Stimulated activated naive CD4-positive, alpha-beta T cell (primary cell): ENCODE results near the gene PTPRT.

Source experiments
- DNase-seq, 6 experiments: peaks; one replicate each; lab custom pipeline; 2025; lab: John Stamatoyannopoulos, UW

Gene PTPRT

DNA sequence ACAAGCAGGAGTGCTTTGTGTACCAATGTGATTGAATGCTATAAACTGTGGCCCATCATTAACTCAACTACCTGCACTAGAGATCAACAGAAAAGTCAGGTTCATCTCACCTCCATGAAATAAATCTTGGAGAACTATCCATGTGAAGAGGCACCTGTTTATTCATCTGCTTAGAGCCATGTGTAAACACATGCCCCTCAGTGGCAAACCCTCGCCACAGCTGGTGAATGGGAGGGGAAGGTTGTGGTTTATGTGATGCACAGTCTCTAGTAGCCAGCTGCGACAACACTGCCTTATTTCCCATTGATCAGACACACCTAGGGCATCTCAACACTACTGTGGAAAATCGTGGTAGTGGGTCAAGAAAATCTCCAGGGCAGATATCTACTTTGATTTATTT is 640.2 kb downstream of the PTPRT start:
- DNase-seq = no peak

DNA sequence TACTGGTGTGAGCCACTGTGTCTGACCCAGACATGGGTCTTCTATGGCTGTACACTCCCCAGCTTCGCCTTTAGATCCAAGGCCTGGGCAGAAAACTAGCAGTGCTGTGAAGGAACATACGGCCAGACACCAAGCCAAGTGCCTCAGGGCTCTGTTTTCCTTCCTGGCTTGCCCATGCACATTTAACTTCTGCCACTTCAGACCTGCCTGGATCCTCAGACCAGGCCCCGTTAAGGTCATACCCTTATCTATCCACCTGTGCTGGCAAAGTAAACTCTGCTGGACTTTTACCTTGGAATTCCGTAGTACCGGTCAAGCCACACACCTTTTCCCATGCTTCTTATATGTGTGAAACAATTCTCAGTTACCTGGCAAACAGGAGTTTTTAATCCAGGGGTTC is 644.8 kb downstream of the PTPRT start:
- no peak for DNase-seq

GRCh38 chr20:42532831-42533230 is 656.9 kb downstream of the PTPRT start:
- DNase-seq = no peak

GRCh38 chr20:42531508-42531961 is 658.2 kb downstream of the PTPRT start:
- no peak for DNase-seq

GRCh38 chr20:42530855-42531448 is 658.8 kb downstream of the PTPRT start:
- DNase-seq = no peak

DNA sequence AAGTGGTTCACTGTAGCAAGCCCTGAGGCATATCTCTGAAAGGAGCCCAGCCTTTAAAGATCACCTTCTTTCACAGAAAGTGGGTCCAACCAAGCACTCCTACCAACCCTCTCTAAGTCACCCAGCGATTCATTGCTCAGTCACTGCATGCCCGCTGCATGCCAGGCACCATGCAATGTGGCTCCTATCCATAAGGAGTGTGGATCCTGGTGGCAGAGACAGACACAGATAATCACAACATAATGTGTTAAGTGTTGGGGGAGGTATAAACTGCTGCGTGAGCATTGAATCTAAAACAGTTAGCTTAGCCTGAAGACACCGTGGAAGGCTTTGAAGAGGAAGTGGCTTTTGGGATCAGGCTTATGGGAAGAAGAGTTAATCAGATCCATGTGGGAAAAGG is 659.5 kb downstream of the PTPRT start:
- no peak for DNase-seq

DNA sequence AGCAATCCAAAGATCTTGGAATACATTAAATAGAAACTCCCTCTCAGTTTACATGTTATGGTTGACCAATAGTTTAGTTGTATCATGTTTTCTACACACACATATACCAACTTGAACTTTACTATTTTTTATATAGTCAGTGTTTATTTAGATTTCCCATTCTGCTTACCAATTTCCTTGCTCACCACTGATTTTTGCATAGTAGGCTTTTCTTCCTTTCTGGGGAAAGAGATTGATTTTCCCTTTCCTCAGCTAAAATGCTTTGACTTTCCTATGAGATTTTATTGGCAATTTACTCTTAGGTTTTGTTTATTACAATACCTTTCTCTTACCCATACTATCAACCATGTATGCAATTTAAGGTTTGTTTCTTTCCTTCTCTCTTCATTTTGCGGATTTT is 665.6 kb downstream of the PTPRT start:
- no peak for DNase-seq

- DNase-seq = no peak
Observed at GRCh38 chr20:42516692-42517091, 673.0 kb downstream of the PTPRT start.

GRCh38 chr20:42510686-42511085 is 679.0 kb downstream of the PTPRT start:
- DNase-seq = no peak

DNA sequence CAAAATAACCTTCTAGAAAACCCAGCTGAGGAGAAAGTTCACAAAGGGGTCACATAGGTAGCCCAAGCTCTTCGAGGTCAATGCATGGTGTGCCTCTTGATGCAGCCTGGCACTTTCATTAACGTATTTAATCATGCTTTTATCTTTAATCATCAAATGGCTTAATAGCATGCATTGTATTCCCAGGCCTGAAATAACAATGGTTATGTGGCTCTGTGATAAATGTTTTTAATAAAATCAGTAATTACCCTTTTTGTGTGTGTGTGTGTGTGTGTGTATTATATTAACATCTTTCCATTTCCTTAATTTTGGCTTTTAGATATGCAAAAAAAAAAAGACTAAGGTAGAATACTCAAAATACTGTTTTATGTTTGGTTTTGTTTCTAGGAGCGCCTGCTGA is 681.8 kb downstream of the PTPRT start:
- DNase-seq = no peak

GRCh38 chr20:42506397-42506796 is 683.3 kb downstream of the PTPRT start:
- DNase-seq = no peak

DNA sequence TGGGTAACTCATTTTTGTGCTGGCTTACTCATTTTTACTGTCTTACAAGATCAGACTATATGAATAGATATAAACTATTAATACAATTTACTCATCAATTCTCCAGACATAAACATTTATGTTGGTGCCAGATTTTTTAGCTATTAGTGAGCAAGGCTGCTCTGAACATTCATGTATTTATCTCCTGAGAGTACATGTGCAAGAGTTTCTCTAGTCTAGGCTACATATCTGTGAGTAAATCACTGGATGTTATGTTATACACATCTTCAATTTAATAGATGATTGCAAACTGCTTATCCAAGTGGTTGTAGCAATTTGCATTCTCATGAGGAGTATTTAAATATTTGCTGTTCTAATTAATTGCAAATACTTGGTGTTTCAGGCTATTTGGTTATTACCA is 687.1 kb downstream of the PTPRT start:
- no peak for DNase-seq

DNA sequence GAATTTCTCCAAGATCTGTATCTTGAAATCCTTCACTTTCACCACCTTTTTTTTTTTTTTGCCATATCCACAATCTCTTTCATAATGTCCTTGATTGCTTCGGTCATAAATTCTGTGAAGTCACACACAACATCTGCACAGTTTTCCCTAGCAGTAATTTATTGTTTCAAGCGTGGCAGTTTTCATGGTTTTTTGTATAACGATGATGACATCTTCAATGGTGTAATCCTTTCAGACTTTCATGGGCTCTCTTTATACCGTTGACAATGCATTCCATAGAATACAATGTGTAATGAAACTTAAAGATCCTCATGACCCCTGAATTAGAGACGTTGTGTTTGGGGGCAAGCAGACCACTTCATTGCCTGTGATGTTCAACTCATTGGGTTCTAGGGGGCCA is 693.1 kb downstream of the PTPRT start:
- no peak for DNase-seq

DNA sequence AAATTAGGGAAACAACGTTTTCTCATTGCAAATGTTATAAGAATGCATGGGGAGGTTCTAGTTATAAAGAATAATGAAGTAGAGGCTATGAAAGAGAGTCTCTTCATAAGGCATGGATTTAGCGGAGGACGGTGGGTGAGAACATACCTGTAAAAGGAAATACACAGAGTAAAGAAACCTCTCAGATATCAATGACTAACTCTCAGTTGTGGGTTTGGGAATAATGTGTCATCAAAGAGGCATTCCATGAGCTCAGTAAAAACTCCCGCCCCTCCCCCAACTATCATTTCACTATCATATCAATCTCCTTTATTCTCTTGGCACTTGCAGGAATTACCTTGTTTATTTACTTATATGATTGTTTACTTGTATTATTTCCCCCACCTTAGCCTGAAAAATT is 695.4 kb downstream of the PTPRT start:
- DNase-seq = no peak

DNA sequence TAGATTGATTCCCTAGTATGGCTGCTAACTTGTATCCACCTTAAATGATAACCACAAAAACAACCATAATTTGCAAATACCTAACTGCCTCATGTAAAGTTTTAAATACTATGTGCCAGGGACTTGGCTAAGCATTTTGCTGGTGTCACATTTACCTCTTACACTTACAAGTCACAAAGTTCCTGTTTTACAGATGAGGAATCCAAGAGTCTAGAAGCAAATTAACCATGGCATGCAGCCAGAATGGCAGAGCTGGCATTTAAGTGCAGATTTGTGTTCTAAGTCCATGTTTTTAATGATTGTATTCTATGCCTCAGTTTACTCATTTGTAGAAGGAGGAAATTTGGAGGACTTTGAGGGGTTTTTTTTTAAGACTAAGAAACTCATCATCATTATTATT is 696.7 kb downstream of the PTPRT start:
- no peak for DNase-seq

- DNase-seq = no peak
Observed at GRCh38 chr20:42492290-42492689, 697.4 kb downstream of the PTPRT start.

- no peak for DNase-seq
Observed at GRCh38 chr20:42485556-42485955, 704.1 kb downstream of the PTPRT start.

DNA sequence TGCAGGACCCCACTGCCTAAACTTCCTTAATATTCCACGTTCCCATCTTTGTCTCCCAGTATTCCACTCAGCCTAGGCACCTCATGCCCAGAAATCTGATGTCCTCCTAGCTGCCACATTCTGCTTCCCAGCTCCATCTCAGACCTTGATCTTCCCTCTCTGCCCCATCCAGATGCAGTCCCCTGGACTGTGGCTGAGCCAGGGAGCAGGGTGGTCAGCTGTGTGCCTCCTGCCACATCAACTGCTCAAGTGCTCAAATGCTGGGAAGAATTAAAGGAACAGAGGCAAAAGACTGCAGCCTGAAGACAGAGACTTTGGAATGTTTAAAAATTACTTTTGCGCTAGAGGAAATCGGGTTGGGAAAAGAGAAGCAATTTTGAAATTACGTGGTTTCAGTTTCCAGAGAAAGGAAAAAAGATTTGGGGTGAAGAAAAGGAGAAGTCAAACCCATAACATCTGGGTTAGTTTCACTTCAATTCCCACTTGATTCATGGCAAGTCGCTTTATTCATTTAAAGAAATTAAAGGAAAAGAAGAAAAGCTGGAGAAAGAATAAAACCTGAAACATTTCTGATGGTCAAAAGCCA is 704.8 kb downstream of the PTPRT start:
- no peak for DNase-seq

DNA sequence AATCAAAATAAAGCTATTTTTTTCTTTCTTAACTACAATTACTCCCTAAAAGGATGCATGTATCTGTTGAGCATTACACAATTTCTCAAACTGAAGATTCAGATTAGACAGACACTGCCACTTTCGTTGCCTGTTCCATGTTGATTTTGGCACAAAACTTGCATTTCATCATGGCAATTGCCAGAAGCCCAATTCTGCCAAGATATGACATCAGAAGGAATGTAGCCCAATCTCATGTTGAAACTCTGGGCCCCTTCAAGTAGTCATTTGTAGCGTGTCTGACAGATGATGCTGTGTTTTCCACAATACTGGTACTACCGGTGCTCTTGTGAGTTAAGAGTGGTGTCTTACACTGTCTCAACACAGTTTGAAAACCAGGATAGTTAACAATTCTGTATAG is 705.4 kb downstream of the PTPRT start:
- no peak for DNase-seq

DNA sequence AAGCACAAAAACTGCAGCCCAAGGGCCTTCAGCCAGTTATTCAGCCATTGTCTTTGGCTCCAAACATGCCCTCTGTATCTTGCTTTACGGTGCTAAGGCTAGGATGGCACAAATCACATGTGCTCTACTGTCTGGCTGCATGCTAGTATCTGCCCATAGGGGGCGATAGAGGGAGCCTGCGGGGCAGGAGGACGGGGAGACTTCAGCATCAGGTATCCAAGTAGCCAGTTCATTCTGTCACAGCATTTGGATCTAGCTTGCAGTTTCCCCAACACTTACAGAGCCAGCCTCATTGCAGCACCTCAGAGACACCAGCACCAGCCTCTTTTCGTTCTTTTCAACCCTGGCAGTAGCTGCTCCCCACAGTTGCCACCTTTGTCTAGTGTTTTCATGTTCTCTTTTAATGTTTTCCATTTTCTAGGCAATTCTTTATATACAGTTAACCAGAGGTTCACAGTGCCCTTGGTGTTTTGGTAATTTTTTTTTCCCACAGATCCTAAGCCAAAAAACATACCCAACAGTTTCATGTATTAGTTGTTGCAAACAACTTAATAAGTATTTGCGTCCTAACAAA is 705.9 kb downstream of the PTPRT start:
- no peak for DNase-seq

- DNase-seq = no peak
Observed at GRCh38 chr20:42482808-42483207, 706.9 kb downstream of the PTPRT start.

GRCh38 chr20:42475773-42476172 is 713.9 kb downstream of the PTPRT start:
- no peak for DNase-seq

DNA sequence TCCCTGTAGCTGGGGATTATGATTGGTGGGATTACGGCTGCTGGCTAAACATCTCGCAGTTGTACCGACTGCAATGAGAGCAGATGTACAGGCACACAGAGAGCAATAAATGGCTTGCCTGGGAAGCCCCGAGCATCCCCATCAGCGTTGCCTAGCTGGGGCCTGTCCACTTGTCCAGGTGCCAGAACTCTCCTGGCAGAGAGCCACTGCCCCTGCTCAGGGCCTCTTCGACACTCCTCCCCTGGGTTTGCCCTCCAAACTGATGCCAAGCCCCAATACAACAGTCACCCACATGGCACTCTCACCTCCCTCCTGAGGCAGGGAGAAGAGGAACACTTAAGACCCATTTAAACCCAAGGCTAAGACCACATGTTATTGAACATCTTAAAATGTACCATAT is 715.1 kb downstream of the PTPRT start:
- no peak for DNase-seq

GRCh38 chr20:42472198-42472597 is 717.5 kb downstream of the PTPRT start:
- no peak for DNase-seq
